ENCODE results near the gene SPATA12. TPM values are rescaled to one million over a fixed set of nuclear protein-coding genes. Genes with fewer than 3 reads are reported as not detected.

SPATA12 gene
- total RNA-seq, 1 experiment from 2014 or later: 0.22 TPM

DNA sequence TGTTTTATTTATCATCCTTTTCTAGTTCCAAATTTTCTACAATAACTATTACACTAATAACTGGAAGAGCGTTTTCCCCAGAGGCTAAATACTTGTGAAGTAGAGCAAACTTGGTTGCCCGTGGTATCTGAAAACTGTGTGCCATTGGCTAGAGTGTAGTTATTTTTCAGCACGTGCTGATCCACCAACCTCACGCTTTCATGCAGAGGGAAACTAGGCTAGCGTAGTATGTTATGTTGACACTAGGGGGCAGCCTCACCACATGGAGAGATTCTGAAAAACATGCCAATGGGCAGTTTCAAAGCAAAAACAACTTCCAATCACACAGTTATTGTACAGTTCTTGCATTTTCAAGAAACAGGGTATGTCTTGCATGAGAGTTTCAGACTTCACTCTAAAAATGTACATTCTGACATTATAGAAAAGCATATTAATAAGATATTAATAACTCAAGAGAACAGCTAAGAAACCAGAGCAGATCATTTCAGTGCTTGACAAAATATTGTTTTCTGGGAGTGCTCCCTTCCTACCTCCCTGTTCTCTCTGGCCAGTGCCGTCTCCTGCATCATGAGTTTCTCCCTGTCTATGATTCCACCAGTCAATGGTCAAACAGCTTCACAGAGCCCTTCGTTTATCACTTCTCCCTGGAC, 39.7 kb downstream of the SPATA12 start:
- no CpG with 5 or more reads among the region's 7 CpGs for WGBS (ENCODE audit: extremely low coverage, insufficient read length, low lambda C conversion rate)
- Histone ChIP-seq H3K14ac (ENCODE audit: insufficient read depth, low read length) (no peak overlapping the region), H4K8ac (replicated peaks; ENCODE audit: insufficient read length, low read depth, low read length) (no peak overlapping the region), H2BK120ac (ENCODE audit: low read depth, low read length, poor library complexity, severe bottlenecking) (no peak overlapping the region), H3K4me1 (ENCODE audit: insufficient read depth, low read length) (no peaks in the 10 kb centered on the region), H3K79me2 (ENCODE audit: insufficient read depth, low read length) (no peaks in the 10 kb centered on the region), H3K4me2 (ENCODE audit: insufficient read depth, insufficient read length, low read length) (no peak overlapping the region), H2AFZ (ENCODE audit: low read length) (no peak overlapping the region), H2BK5ac (ENCODE audit: insufficient read length, low read length) (no peak overlapping the region), H3K4ac (ENCODE audit: low read depth, low read length) (no peak overlapping the region), H3K9ac (ENCODE audit: extremely low read depth, insufficient read length, low read length) (no peak overlapping the region), H2BK15ac (ENCODE audit: low read depth, low read length) (no peak overlapping the region), H3K27ac (ENCODE audit: insufficient read length, low read depth, low read length) (no peak overlapping the region), H3K9me3 (ENCODE audit: control insufficient read depth, low read depth, low read length) (no peaks in the 10 kb centered on the region), H4K20me1 (ENCODE audit: control insufficient read depth, insufficient read depth, insufficient read length) (no peaks in the 10 kb centered on the region), H2BK12ac (ENCODE audit: insufficient read length, low read depth, low read length) (no peak overlapping the region), H3K23me2 (ENCODE audit: insufficient read length, low read depth, low read length, poor library complexity, severe bottlenecking) (no peaks in the 10 kb centered on the region), H2BK20ac (ENCODE audit: low read depth, low read length, poor library complexity, severe bottlenecking) (no peak overlapping the region), H3K79me1 (ENCODE audit: insufficient read depth, low read depth, low read length, poor library complexity, severe bottlenecking) (no peaks in the 10 kb centered on the region), H3K56ac (ENCODE audit: insufficient read length, low read depth, low read length) (no peak overlapping the region), H4K91ac (ENCODE audit: insufficient read length, low read depth, low read length) (no peak overlapping the region), H2AK5ac (ENCODE audit: insufficient read length, low read length) (no peak overlapping the region), H4K5ac (ENCODE audit: insufficient read length, low read depth, low read length) (no peak overlapping the region), H3K23ac (ENCODE audit: insufficient read length, low read depth, low read length) (no peak overlapping the region), H3K18ac (ENCODE audit: insufficient read length, low read depth, low read length) (no peak overlapping the region), H3T11ph (ENCODE audit: low read length) (no peak overlapping the region), H3K27me3 (ENCODE audit: insufficient read depth, low read length) (no peaks in the 10 kb centered on the region)
- H3K4me3 Mint-ChIP-seq: no peak overlapping the region
- H3K36me3 Mint-ChIP-seq (ENCODE audit: insufficient read depth in 1 of 3, low read depth in 3 of 3): peaks cover 13 to 55% (median 43%) of the 10 kb centered on the region in 3 experiments; a peak in 5 of 7 replicates
- H3K4me1 Mint-ChIP-seq: peaks cover 9 to 17% of the 10 kb centered on the region in 2 experiments
- TF ChIP-seq, protein P1, sequence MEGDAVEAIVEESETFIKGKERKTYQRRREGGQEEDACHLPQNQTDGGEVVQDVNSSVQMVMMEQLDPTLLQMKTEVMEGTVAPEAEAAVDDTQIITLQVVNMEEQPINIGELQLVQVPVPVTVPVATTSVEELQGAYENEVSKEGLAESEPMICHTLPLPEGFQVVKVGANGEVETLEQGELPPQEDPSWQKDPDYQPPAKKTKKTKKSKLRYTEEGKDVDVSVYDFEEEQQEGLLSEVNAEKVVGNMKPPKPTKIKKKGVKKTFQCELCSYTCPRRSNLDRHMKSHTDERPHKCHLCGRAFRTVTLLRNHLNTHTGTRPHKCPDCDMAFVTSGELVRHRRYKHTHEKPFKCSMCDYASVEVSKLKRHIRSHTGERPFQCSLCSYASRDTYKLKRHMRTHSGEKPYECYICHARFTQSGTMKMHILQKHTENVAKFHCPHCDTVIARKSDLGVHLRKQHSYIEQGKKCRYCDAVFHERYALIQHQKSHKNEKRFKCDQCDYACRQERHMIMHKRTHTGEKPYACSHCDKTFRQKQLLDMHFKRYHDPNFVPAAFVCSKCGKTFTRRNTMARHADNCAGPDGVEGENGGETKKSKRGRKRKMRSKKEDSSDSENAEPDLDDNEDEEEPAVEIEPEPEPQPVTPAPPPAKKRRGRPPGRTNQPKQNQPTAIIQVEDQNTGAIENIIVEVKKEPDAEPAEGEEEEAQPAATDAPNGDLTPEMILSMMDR (conservative IDR thresholded peaks at IDR 0.05): peak; percentile 94
- H3K27ac Mint-ChIP-seq: peak overlapping the region in 2 of 3 experiments; percentile 32 to 62; a peak in 5 of 7 replicates
- H3K9me3 Mint-ChIP-seq: no peaks in the 10 kb centered on the region
- H3K27me3 Mint-ChIP-seq (ENCODE audit: low read depth): no peaks in the 10 kb centered on the region
- DNase-seq: peak; percentile 60
